GM19351 (cell line): ENCODE measurements around the gene RPRM.
"Not testable (repeated sequence)": the region's sequence is repeated elsewhere in the genome, so short reads cannot be mapped to it uniquely, and the experiment has no call there.

Source experiments
- ATAC-seq: cut with Tn5 transposase; IDR thresholded peaks from one replicate; pipeline ENCODE4 v1.9.1; 2021; ENCODE audit warnings: mild to moderate bottlenecking, moderate library complexity; ENCODE audit not compliant: unreplicated experiment

The RPRM gene

GRCh38 chr2:153461453-153461852 is 17.1 kb downstream of the RPRM start:
- ATAC-seq = no peak

GRCh38 chr2:153455861-153456260 is 22.7 kb downstream of the RPRM start:
- no peak for ATAC-seq

DNA sequence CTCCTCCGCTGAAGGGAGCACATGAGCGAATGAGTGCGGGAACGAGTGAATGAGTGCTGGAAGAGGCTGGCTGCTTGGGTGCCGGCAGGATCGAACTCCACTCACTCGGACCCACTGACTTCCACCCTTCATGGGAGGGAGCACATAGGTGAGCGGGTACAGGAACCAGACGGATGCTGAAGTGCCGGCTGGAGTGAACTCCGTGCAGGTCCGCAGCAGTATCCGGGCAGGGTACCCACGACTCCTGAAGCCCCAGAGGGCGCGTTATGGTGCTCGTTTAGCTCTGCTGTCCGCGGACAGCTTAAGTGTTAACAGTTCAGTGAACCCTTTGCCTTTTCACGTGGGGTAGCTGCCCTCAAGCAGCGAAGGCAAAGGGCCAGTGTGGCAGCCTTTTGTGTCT is 23.2 kb downstream of the RPRM start:
- ATAC-seq = no peak

DNA sequence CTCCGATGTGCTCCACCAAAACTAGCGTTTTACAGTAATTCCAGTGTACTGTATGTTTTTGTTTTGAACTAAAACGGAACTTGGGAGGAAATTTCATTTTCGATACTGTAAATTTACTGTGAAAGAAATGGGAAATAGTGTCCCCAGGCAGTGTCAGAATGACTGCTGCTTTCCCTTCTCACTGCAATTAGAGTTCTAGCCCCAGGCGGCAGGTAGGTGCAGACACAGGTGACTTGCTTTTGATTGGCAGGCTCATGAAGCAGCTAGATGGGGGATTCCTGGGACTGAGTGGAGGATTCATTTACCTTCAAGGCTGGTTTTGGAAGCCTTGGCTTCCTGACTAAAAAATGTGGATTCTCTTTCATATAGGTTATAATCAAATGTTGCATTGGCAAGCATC is 27.0 kb downstream of the RPRM start:
- no peak for ATAC-seq

DNA sequence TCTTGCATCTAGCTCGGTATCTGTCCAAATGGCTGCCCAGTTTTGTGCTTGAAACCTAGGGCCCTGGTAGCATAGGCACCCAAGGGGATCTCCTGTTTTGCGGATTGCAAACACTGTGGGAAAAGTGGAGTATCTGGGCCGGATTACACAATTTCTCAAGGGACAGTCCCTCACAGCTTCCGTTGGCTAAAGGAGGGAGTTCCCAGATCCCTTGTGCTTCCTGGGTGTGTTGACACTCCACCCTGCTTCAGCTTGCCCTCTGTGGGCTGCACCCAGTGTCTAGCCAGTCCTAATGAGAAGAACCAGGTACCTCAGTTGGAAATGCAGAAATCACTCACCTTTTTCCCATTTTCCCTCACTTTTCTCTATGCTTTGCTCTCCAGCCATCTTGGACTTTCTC is 35.5 kb downstream of the RPRM start:
- no peak for ATAC-seq

DNA sequence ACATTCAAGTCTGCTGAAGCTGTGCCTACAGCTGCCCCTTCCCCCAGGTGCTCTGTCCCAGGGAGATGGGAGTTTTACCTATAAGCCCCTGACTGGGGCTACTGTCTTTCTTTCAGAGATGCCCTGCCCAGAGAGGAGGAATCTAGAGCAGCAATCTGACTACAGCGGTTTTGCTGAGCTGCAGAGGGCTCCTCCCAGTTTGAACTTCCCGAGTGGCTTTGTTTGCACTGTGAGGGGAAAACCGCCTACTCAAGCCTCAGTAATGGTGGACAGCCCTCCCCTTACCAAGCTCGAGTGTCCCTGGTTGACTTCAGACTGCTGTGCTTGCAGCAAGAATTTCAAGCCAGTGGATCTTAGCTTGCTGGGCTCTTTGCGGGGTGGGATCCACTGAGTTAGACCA is 35.9 kb downstream of the RPRM start:
- ATAC-seq = not testable (repeated sequence)

- ATAC-seq = not testable (repeated sequence)
Observed at GRCh38 chr2:153440090-153440489, 38.5 kb downstream of the RPRM start.

DNA sequence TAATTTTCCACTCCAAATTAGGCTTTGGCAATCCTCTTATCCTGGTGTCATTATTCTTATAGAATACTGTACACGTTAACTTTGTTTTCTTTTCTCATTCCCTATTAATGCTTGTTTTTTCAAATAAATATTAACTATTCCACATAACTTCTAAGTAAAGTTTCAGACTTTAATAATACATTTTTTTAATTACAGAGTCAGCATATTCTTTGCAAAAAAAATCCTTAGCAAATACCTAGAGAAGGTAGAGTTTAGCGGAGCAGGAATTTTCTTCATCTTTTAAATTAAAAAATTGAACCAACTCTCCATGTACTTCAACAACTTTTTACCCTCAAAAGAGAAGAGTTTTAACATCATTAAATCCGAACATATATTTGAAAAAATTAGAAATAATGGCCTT is 45.2 kb downstream of the RPRM start:
- ATAC-seq = no peak

DNA sequence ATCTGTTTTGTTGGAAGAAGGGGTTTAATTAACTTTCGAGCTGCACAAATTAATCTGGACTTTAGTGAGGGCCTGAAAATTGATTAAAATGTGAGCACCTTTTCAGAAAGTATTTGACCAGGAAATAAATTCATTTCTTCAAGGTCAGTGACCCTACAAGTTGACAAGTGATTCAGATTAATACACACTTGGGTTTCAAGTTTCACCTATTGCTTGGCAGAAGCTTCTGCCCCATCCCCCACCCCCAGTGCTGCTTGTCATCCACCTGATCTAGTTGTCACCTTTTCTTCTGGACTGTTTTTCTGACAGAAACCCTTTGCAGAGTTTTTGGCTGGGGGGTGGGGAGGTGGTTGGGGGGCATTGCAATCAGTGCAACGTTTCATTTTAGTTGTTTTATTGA is 46.2 kb downstream of the RPRM start:
- ATAC-seq = no peak

DNA sequence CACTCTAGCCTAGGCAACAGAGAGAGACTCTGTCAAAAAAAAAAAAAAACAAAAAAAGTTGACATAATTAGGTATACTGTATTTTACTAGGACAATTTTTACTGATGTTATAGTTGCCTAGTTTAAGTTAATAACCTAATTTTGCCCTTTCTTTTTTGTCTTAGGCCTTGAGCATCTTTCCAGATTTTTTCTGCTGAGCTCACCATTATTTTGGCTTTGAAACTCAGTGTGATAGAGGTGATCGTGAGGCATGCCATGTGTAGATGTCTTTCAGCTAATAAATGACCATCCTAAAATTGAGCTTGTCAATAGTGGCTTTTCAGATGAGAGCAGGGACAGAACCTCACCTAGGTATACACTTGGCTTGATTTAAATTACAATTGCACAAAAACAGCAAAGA is 47.4 kb downstream of the RPRM start:
- no peak for ATAC-seq
